ENCODE results near the gene IBA57.

DNA sequence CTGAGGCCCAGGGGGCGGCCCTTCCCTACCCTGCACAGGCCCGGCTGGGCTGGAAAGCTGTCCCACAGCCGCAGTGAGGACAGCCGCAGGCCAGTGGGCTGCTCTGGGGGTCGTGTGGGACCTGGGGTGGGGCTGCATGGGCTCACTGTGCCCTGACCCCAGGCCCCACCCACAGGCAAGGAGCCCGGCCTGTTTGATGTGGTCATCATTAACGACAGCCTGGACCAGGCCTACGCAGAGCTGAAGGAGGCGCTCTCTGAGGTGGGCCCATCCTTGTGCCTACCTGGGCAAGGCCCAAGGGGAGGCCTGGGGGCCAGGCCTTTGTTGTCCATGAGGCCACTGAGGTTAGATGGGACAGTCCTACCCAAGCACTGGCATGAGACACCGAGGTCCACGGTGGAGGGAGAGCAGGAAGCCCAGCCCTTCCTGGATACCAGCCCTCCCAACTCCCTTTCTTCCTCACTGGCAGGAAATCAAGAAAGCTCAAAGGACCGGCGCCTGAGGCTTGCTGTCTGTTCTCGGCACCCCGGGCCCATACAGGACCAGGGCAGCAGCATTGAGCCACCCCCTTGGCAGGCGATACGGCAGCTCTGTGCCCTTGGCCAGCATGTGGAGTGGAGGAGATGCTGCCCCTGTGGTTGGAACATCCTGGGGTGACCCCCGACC, 17.3 kb upstream of the IBA57 start:
- TF ChIP-seq CTCF (IDR thresholded peaks at IDR 0.05; ENCODE audit: control extremely low read depth in 1 of 3, insufficient read depth in 1 of 3, low read depth in 1 of 3, low read length in 3 of 3) (no peak), USF2 (IDR thresholded peaks at IDR 0.05; ENCODE audit: low read length) (no peak)
- TF ChIP-seq, protein P1, sequence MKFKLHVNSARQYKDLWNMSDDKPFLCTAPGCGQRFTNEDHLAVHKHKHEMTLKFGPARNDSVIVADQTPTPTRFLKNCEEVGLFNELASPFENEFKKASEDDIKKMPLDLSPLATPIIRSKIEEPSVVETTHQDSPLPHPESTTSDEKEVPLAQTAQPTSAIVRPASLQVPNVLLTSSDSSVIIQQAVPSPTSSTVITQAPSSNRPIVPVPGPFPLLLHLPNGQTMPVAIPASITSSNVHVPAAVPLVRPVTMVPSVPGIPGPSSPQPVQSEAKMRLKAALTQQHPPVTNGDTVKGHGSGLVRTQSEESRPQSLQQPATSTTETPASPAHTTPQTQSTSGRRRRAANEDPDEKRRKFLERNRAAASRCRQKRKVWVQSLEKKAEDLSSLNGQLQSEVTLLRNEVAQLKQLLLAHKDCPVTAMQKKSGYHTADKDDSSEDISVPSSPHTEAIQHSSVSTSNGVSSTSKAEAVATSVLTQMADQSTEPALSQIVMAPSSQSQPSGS (IDR thresholded peaks at IDR 0.05; ENCODE audit: low read length), result no peak
- TF ChIP-seq, protein P2, sequence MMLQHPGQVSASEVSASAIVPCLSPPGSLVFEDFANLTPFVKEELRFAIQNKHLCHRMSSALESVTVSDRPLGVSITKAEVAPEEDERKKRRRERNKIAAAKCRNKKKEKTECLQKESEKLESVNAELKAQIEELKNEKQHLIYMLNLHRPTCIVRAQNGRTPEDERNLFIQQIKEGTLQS (IDR thresholded peaks at IDR 0.05; ENCODE audit: insufficient read depth, low read depth, low read length), result no peak
